Body of pancreas (tissue), 4 donors: ENCODE results near the gene CLEC19A. TPM values are rescaled to one million over a fixed set of nuclear protein-coding genes. Genes with fewer than 3 reads are reported as not detected.

Experiments
- ATAC-seq: fragments of 150-250 bp; one replicate; pipeline ENCODE4 v1.9.1; 2016
- DNase-seq, 4 donors: peaks; one replicate each; pipeline ENCODE4 v3.0.0-alpha.2; 2019
- H3K27ac ChIP-seq, 4 donors: fragments of 200-600 bp; sonication (generic); 1 replicate in 3 of 4; 2 replicates in 1 of 4; pipeline versions ENCODE4 v1.5.1 to v1.6.1; 2016 to 2019; ENCODE audit warnings: mild to moderate bottlenecking in 1 of 4, mixed read lengths in 1 of 4, moderate library complexity in 1 of 4
- H3K27me3 ChIP-seq, 2 donors: fragments of 200-600 bp; sonication (generic); one replicate each; pipeline ENCODE4 v1.6.0; 2016; ENCODE audit warnings: mild to moderate bottlenecking in 1 of 2
- H3K36me3 ChIP-seq, 2 donors: fragments of 200-600 bp; sonication (generic); replicated peaks in 1 of 2; 2 replicates each; pipeline ENCODE4 v1.5.1; 2016; ENCODE audit warnings: low read depth in 2 of 2; ENCODE audit not compliant: insufficient read depth in 1 of 2
- H3K4me1 ChIP-seq: fragments of 200-600 bp; sonication (generic); one replicate; pipeline ENCODE4 v1.6.0; 2016
- H3K4me3 ChIP-seq, 2 donors: fragments of 200-600 bp; sonication (generic); 1 replicate in 1 of 2; 2 replicates in 1 of 2; pipeline ENCODE4 v1.5.1; 2016 to 2019
- H3K9me3 ChIP-seq, 3 donors: fragments of 200-600 bp; sonication (generic); 1 replicate in 2 of 3; 2 replicates in 1 of 3; pipeline ENCODE4 v1.5.1; 2016
- POLR2A ChIP-seq, 3 donors: fragments of 450-650 bp; IDR thresholded peaks; one replicate each; pipeline ENCODE4 v1.6.1; 2016; ENCODE audit warnings: antibody characterized with exemption in 3 of 3, mild to moderate bottlenecking in 2 of 3
- WGBS, 2 donors: methylation state at CpG; one replicate each; pipeline ENCODE4 v1.1.5; 2017; 5-methylcytosine and 5-hydroxymethylcytosine counted together
- intact Hi-C: fragments of 100-400 bp; cut with DNase I; formaldehyde crosslinking; loops from one replicate; pipeline ENCODE4 v1.15.1; 2023
- total RNA-seq, 2 donors: library from RNA; depleted of rRNA; stranded (reverse); fragments of >200 nt; gene quantifications; one replicate each; pipeline ENCODE4 v1.1.0, GENCODE V29; 2016
- TF ChIP-seq, protein P1 (sequence below), 7 experiments: fragments of 450-650 bp in 4 of 7; fragments of 200-600 bp in 3 of 7; sonication (generic) in 3 of 7; IDR thresholded peaks; one replicate each; pipeline ENCODE4 v1.5.1; 2016 to 2019; ENCODE audit warnings: antibody characterized with exemption in 7 of 7

Gene CLEC19A
- total RNA-seq, 2 donors from 2014 or later, result not detected

DNA sequence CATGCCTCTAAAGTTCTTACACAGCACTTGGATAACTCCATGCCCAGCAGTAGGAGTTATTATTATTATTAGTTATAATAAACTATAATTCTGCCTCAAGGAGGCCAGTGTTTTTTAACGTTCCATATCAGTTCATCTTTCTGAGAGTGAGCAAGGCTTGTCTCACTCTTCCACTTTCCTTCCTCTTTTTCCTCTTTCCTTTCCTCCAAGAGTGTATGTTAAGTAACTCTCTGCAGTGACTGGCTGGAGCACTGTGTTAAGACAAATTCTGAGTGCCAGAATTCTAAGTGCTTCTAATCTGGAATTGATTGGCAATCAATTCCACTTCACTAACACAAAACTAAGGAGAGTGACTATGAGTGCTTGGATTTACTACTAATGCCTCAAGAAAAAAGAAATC is 16.4 kb downstream of the CLEC19A start:
- TF ChIP-seq, protein P1, sequence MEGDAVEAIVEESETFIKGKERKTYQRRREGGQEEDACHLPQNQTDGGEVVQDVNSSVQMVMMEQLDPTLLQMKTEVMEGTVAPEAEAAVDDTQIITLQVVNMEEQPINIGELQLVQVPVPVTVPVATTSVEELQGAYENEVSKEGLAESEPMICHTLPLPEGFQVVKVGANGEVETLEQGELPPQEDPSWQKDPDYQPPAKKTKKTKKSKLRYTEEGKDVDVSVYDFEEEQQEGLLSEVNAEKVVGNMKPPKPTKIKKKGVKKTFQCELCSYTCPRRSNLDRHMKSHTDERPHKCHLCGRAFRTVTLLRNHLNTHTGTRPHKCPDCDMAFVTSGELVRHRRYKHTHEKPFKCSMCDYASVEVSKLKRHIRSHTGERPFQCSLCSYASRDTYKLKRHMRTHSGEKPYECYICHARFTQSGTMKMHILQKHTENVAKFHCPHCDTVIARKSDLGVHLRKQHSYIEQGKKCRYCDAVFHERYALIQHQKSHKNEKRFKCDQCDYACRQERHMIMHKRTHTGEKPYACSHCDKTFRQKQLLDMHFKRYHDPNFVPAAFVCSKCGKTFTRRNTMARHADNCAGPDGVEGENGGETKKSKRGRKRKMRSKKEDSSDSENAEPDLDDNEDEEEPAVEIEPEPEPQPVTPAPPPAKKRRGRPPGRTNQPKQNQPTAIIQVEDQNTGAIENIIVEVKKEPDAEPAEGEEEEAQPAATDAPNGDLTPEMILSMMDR (IDR thresholded peaks at IDR 0.05), result no peak
- no peak for TF ChIP-seq POLR2A (IDR thresholded peaks at IDR 0.05)
- Histone ChIP-seq H3K4me3 (no peak overlapping the region), H3K36me3 (no peaks in the 10 kb centered on the region), H3K27ac (no peak overlapping the region), H3K9me3 (no peaks in the 10 kb centered on the region), H3K27me3 (no peaks in the 10 kb centered on the region), H3K4me1 (no peaks in the 10 kb centered on the region)
- ATAC-seq (no peak), DNase-seq (no peak)
- WGBS, 2 donors, result 3 to 19% methylated on average over 1 of the region's 1 CpG
- intact Hi-C loops, result no loop called here

DNA sequence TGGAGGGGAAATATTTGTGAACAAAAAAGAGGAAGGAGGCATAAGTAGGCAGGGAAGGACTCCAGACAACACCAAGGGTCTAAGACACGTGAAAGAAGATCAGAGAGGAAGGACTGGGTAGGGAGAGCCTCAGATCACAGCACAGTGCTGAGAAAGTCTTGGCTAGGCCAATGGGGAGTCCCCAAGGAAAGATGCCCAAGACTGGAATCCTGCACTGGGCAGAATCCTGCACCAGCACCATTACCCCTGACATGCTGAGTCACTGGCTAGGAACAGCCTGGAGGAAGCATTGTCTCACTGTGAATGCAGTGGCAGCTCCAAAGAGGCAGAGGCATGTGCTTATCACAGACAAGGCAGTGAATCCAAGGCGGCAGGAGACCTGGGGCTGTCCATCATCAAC is 19.2 kb downstream of the CLEC19A start:
- DNase-seq (peak in 1 of 4 donors; percentile 4), ATAC-seq (no peak)
- Histone ChIP-seq H3K9me3 (no peaks in the 10 kb centered on the region), H3K27me3 (no peaks in the 10 kb centered on the region), H3K36me3 (no peaks in the 10 kb centered on the region), H3K4me1 (no peaks in the 10 kb centered on the region), H3K27ac (no peak overlapping the region), H3K4me3 (no peak overlapping the region)
- intact Hi-C loops, result no loop called here
- WGBS, 2 donors, result 14 to 32% methylated on average over 2 of the region's 2 CpGs
- TF ChIP-seq POLR2A (IDR thresholded peaks at IDR 0.05), result no peak
- TF ChIP-seq, protein P1 (IDR thresholded peaks at IDR 0.05), result no peak

DNA sequence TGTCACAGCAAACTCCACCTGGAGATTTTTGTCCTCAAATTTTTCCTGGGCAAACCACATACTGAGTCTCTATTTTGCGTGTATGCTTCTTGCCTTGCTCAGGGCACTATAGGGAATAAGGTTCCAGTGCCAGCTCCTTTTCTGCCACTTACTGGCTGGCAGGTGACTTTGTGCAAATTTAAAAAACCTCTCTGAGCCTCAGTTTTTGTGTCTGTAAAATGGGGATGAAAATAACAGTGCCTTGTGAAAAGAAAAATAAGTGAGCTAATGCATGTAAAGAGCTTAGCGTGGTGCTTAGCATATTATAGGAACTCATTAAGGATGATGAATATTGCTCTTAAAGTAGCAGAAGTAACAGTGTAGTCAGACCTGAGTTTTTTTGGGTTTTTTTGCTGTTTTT is 19.9 kb downstream of the CLEC19A start:
- no peaks in the 10 kb centered on the region for H3K36me3 ChIP-seq
- no peaks in the 10 kb centered on the region for H3K4me1 ChIP-seq
- no peak overlapping the region for H3K27ac ChIP-seq
- no peak for DNase-seq
- no peak overlapping the region for H3K4me3 ChIP-seq
- 76 to 95% methylated on average over 2 of the region's 2 CpGs for WGBS, 2 donors
- no peak for TF ChIP-seq POLR2A (IDR thresholded peaks at IDR 0.05)
- TF ChIP-seq, protein P1 (IDR thresholded peaks at IDR 0.05), result no peak
- no peak for ATAC-seq
- H3K9me3 ChIP-seq, result no peaks in the 10 kb centered on the region
- no peaks in the 10 kb centered on the region for H3K27me3 ChIP-seq
- intact Hi-C loops, result no loop called here

DNA sequence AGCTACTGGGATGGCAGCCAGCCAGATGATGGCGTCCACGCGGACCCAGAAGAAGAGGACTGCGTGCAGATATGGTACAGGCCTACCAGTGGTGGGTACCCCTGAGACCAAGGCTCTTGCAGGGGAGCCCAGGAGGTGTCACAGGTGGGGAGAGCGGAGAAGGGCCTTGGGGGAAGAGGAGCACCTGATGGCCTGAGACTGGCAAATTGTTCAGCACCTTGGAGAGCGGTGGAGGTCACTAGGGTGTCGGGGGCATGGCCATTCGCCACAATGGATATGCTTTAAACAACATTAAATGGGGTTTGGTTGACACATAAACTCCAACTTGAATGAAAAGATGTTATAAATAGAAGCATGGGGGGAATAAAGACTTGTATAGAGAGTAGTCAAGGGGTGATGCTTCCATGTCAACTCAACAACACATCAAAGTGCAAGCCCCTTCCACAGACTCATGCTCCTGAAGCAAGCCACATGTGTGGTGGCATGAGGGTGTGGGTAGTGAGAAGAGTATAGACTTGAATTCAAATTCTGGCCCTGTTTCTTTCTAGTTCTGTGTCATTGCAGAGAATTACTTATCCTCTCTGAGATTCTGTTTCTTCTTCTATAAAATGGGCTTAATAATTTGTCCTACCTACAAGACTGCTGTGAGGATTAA is 22.2 kb downstream of the CLEC19A start:
- intact Hi-C loops, result no loop called here
- Histone ChIP-seq H3K27ac (no peak overlapping the region), H3K36me3 (no peaks in the 10 kb centered on the region), H3K4me3 (no peak overlapping the region), H3K9me3 (no peaks in the 10 kb centered on the region), H3K27me3 (no peaks in the 10 kb centered on the region), H3K4me1 (no peaks in the 10 kb centered on the region)
- 50 to 63% methylated on average over 8 of the region's 8 CpGs for WGBS, 2 donors
- no peak for ATAC-seq
- TF ChIP-seq, protein P1 (IDR thresholded peaks at IDR 0.05), result no peak
- no peak for TF ChIP-seq POLR2A (IDR thresholded peaks at IDR 0.05)
- no peak for DNase-seq

DNA sequence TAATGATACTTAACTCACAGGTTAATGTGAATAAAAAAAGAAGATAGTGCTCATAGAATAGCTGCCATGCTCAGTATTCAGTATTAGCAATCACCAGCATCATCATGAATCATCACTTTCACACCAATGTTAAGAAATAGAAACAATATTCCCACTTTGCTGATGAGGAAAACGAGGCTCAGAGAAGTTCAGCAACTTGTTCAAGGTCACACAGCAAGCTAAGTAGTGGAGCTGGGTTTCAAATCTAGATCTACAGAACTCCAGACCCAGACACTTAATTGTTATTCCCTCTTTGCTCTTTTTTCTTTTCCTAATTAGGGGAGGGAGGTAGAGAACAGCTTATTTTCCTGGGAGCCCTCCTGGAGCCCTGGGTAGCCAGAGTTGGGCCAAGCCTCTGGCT is 22.9 kb downstream of the CLEC19A start:
- WGBS, 2 donors, result 52% methylated on average over 1 of the region's 1 CpG
- Histone ChIP-seq H3K9me3 (no peaks in the 10 kb centered on the region), H3K27ac (no peak overlapping the region), H3K4me3 (no peak overlapping the region), H3K4me1 (no peaks in the 10 kb centered on the region), H3K27me3 (no peaks in the 10 kb centered on the region), H3K36me3 (no peaks in the 10 kb centered on the region)
- TF ChIP-seq POLR2A (IDR thresholded peaks at IDR 0.05), result no peak
- TF ChIP-seq, protein P1 (IDR thresholded peaks at IDR 0.05), result no peak
- no peak for ATAC-seq
- no peak for DNase-seq
- intact Hi-C loops, result no loop called here
